ENCODE data around the gene TULP3.

TULP3 gene

DNA sequence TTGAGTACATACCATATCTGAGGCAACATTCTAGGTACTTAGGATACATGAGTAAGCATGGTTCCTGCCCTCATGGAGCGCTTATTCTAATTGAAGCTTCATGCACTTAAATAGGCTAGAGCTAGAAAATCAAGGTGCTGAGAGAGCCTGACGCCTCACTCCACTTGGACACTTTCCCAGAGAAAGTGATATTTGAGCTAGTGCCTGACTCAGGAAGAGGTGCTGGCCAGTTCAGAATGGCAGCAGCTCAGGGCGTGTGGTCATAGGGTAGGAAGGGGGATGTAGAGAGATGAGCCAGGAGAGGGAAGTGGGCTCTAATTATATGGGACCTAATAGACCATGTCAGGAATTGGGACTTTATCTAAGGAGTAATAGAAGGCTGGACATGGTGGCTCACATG, 33.3 kb downstream of the TULP3 start:
- ATAC-seq (ENCODE audit: low read depth), result no peak

GRCh38 chr12:2925322-2925995, 34.8 kb downstream of the TULP3 start:
- ATAC-seq (ENCODE audit: low read depth) (peak; percentile 49; the same call in 2 of the 3 replicates), DNase-seq (ENCODE audit: low spot score) (no peak)
- Histone ChIP-seq H3K27ac (ENCODE audit: poor library complexity, severe bottlenecking) (no peak overlapping the region), H3K9me3 (ENCODE audit: severe bottlenecking) (no peaks in the 10 kb centered on the region), H3K4me3 (ENCODE audit: severe bottlenecking) (no peak overlapping the region), H3K4me1 (ENCODE audit: insufficient read depth, poor library complexity, severe bottlenecking) (no peaks in the 10 kb centered on the region), H3K36me3 (ENCODE audit: low read depth) (peaks cover 89% of the 10 kb centered on the region), H3K27me3 (ENCODE audit: insufficient read depth, poor library complexity, severe bottlenecking) (no peaks in the 10 kb centered on the region)
- TF ChIP-seq, protein P1, sequence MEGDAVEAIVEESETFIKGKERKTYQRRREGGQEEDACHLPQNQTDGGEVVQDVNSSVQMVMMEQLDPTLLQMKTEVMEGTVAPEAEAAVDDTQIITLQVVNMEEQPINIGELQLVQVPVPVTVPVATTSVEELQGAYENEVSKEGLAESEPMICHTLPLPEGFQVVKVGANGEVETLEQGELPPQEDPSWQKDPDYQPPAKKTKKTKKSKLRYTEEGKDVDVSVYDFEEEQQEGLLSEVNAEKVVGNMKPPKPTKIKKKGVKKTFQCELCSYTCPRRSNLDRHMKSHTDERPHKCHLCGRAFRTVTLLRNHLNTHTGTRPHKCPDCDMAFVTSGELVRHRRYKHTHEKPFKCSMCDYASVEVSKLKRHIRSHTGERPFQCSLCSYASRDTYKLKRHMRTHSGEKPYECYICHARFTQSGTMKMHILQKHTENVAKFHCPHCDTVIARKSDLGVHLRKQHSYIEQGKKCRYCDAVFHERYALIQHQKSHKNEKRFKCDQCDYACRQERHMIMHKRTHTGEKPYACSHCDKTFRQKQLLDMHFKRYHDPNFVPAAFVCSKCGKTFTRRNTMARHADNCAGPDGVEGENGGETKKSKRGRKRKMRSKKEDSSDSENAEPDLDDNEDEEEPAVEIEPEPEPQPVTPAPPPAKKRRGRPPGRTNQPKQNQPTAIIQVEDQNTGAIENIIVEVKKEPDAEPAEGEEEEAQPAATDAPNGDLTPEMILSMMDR (IDR thresholded peaks at IDR 0.05; ENCODE audit: poor library complexity, severe bottlenecking), result no peak

More for the DNA sequence above, 33.3 kb downstream of the TULP3 start:
- Histone ChIP-seq H3K9me3 (ENCODE audit: severe bottlenecking) (no peaks in the 10 kb centered on the region), H3K36me3 (ENCODE audit: low read depth) (peaks cover 90% of the 10 kb centered on the region), H3K4me3 (ENCODE audit: severe bottlenecking) (no peak overlapping the region), H3K27me3 (ENCODE audit: insufficient read depth, poor library complexity, severe bottlenecking) (no peaks in the 10 kb centered on the region), H3K27ac (ENCODE audit: poor library complexity, severe bottlenecking) (no peak overlapping the region), H3K4me1 (ENCODE audit: insufficient read depth, poor library complexity, severe bottlenecking) (no peaks in the 10 kb centered on the region)
- TF ChIP-seq, protein P1 (IDR thresholded peaks at IDR 0.05; ENCODE audit: poor library complexity, severe bottlenecking), result no peak
- no peak for DNase-seq (ENCODE audit: low spot score)

DNA sequence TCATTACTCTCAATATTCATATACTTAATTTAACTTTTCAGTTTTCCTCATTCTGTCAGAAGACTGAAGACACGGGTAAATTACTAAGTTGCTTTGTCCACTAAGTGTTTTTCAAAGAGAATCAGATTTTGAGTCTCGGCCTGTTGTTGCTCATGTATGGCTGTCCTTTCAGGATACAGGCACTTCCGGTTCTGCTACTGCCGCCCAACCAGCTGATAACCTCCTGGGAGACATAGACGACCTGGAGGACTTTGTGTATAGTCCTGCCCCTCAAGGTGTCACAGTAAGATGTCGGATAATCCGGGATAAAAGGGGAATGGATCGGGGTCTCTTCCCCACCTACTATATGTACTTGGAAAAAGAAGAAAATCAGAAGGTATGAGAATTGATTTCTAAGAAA, 40.2 kb downstream of the TULP3 start:
- no peak overlapping the region for H3K27ac ChIP-seq (ENCODE audit: poor library complexity, severe bottlenecking)
- ATAC-seq (ENCODE audit: low read depth) (no peak), DNase-seq (ENCODE audit: low spot score) (no peak)
- no peaks in the 10 kb centered on the region for H3K9me3 ChIP-seq (ENCODE audit: severe bottlenecking)
- TF ChIP-seq, protein P1 (IDR thresholded peaks at IDR 0.05; ENCODE audit: poor library complexity, severe bottlenecking), result no peak
- no peak overlapping the region for H3K4me3 ChIP-seq (ENCODE audit: severe bottlenecking)
- H3K4me1 ChIP-seq (ENCODE audit: insufficient read depth, poor library complexity, severe bottlenecking), result no peaks in the 10 kb centered on the region
- no peaks in the 10 kb centered on the region for H3K27me3 ChIP-seq (ENCODE audit: insufficient read depth, poor library complexity, severe bottlenecking)
- H3K36me3 ChIP-seq (ENCODE audit: low read depth), result peaks cover 89% of the 10 kb centered on the region

- no peak overlapping the region for H3K27ac ChIP-seq (ENCODE audit: poor library complexity, severe bottlenecking)
- no peaks in the 10 kb centered on the region for H3K9me3 ChIP-seq (ENCODE audit: severe bottlenecking)
- TF ChIP-seq, protein P1 (IDR thresholded peaks at IDR 0.05; ENCODE audit: poor library complexity, severe bottlenecking), result no peak
- no peak for ATAC-seq (ENCODE audit: low read depth)
- H3K4me3 ChIP-seq (ENCODE audit: severe bottlenecking), result no peak overlapping the region
- H3K36me3 ChIP-seq (ENCODE audit: low read depth), result peaks cover 73% of the 10 kb centered on the region
- DNase-seq (ENCODE audit: low spot score), result no peak
- H3K4me1 ChIP-seq (ENCODE audit: insufficient read depth, poor library complexity, severe bottlenecking), result no peaks in the 10 kb centered on the region
- H3K27me3 ChIP-seq (ENCODE audit: insufficient read depth, poor library complexity, severe bottlenecking), result no peaks in the 10 kb centered on the region
Measured at GRCh38 chr12:2933586-2933985, 42.9 kb downstream of the TULP3 start.

DNA sequence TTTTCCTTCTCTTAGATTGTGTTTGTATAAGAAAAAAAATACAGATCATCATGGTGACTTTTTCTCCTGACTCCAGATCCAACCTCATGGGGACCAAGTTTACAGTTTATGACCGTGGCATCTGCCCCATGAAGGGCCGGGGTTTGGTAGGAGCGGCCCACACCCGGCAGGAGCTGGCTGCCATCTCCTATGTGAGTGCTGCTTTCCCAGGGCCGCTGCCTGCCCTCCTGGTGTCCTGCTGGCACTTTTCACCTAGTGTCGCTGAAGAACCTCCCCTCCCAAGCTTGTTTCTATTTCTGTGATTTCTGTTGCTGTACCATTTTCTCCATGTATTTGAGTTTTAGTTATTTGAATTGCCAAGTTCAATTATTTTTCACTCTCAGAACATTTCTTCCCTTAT, 43.7 kb downstream of the TULP3 start:
- Histone ChIP-seq H3K27me3 (ENCODE audit: insufficient read depth, poor library complexity, severe bottlenecking) (no peaks in the 10 kb centered on the region), H3K4me1 (ENCODE audit: insufficient read depth, poor library complexity, severe bottlenecking) (no peaks in the 10 kb centered on the region), H3K36me3 (ENCODE audit: low read depth) (peaks cover 78% of the 10 kb centered on the region), H3K4me3 (ENCODE audit: severe bottlenecking) (no peak overlapping the region), H3K27ac (ENCODE audit: poor library complexity, severe bottlenecking) (no peak overlapping the region), H3K9me3 (ENCODE audit: severe bottlenecking) (no peaks in the 10 kb centered on the region)
- no peak for DNase-seq (ENCODE audit: low spot score)
- TF ChIP-seq, protein P1 (IDR thresholded peaks at IDR 0.05; ENCODE audit: poor library complexity, severe bottlenecking), result no peak
- no peak for ATAC-seq (ENCODE audit: low read depth)

All from RWPE2 (cell line).